HFF-Myc (cell line): ENCODE results near the gene UBE2N.

Experiments used
- DNase-seq: peaks from one replicate; pipeline ENCODE4 v3.0.0-alpha.2; 2011; ENCODE audit warnings: low read depth; ENCODE audit errors: extremely low read depth
- H3K4me3 ChIP-seq: replicated peaks from 2 replicates; pipeline ENCODE4 v1.5.1; 2011; ENCODE audit warnings: low read depth, mild to moderate bottlenecking, control low read depth, low read length
- CTCF ChIP-seq: IDR thresholded peaks from 2 replicates; pipeline ENCODE4 v1.5.1; 2012; ENCODE audit warnings: mild to moderate bottlenecking, low read depth, low read length, control low read depth; ENCODE audit errors: missing control alignments

Gene UBE2N

GRCh38 chr12:93468008-93468371 is 26.2 kb upstream of the UBE2N start:
- TF ChIP-seq CTCF: no peak
- H3K4me3 ChIP-seq: peak overlapping the region; percentile 99
- DNase-seq: no peak

GRCh38 chr12:93467351-93468007 is 25.7 kb upstream of the UBE2N start, which contains the start of gene MRPL42:
MRPL42 (plus strand) TSS chr12:93467514; CDS start chr12:93469286, 1,772 bp downstream.
- H3K4me3 ChIP-seq: peak within 1 kb of the TSS; percentile 99
- TF ChIP-seq CTCF: peak; percentile 65
- peak; percentile 60 for DNase-seq

GRCh38 chr12:93466625-93467350 is 25.0 kb upstream of the UBE2N start:
- no peak for TF ChIP-seq CTCF
- DNase-seq: no peak
- H3K4me3 ChIP-seq: peak overlapping the region; percentile 99

- DNase-seq: no peak
- no peak for TF ChIP-seq CTCF
- H3K4me3 ChIP-seq: no peak overlapping the region
These were observed 24.1 kb upstream of the UBE2N start for GRCh38 chr12:93465841-93466240.

GRCh38 chr12:93461503-93461902 is 19.8 kb upstream of the UBE2N start:
- no peak for TF ChIP-seq CTCF
- no peak for DNase-seq
- H3K4me3 ChIP-seq: no peak overlapping the region

- DNase-seq: no peak
- no peak for TF ChIP-seq CTCF
- no peak overlapping the region for H3K4me3 ChIP-seq
These were observed 19.2 kb upstream of the UBE2N start for GRCh38 chr12:93460902-93461301.
